HG02973 (cell line): ENCODE results near the gene CRB3.
A peak's percentile ranks its signal among the peaks of the same experiment; 100 is the strongest.

Experiments used
- ATAC-seq: cut with Tn5 transposase; IDR thresholded peaks from one replicate; pipeline ENCODE4 v1.9.1; 2021; ENCODE audit warnings: moderate library complexity; ENCODE audit not compliant: unreplicated experiment

The CRB3 gene

GRCh38 chr19:6431891-6432290 lies 32.2 kb upstream of the CRB3 start:
- no peak for ATAC-seq

GRCh38 chr19:6433165-6433564 lies 30.9 kb upstream of the CRB3 start:
- ATAC-seq: no peak

GRCh38 chr19:6433663-6434062 lies 30.4 kb upstream of the CRB3 start, which contains the start of gene SLC25A41:
Gene SLC25A41, minus strand, starts transcription at chr19:6433763. Its CDS starts 70 bp downstream, at chr19:6433693.
- no peak for ATAC-seq

GRCh38 chr19:6439743-6440142 lies 24.3 kb upstream of the CRB3 start:
- no peak for ATAC-seq

GRCh38 chr19:6440905-6441304 lies 23.2 kb upstream of the CRB3 start:
- ATAC-seq: no peak

- ATAC-seq: no peak
These were observed 21.9 kb upstream of the CRB3 start for GRCh38 chr19:6442087-6442688.

- no peak for ATAC-seq
These were observed 20.1 kb upstream of the CRB3 start for GRCh38 chr19:6443986-6444385.

GRCh38 chr19:6446452-6446851 lies 17.6 kb upstream of the CRB3 start:
- no peak for ATAC-seq

- ATAC-seq: no peak
These were observed 16.0 kb upstream of the CRB3 start for GRCh38 chr19:6448045-6448444.

- ATAC-seq: no peak
These were observed 13.9 kb upstream of the CRB3 start for GRCh38 chr19:6450166-6450565.

GRCh38 chr19:6451583-6452222 lies 12.4 kb upstream of the CRB3 start:
- no peak for ATAC-seq

GRCh38 chr19:6452223-6452614 lies 11.9 kb upstream of the CRB3 start:
- no peak for ATAC-seq

GRCh38 chr19:6452899-6453298 lies 11.2 kb upstream of the CRB3 start:
- no peak for ATAC-seq

- ATAC-seq: no peak
These were observed 10.0 kb upstream of the CRB3 start for GRCh38 chr19:6453951-6454565.

GRCh38 chr19:6455924-6456323 lies 8.1 kb upstream of the CRB3 start:
- no peak for ATAC-seq

GRCh38 chr19:6457958-6458694 lies 5.9 kb upstream of the CRB3 start:
- no peak for ATAC-seq

GRCh38 chr19:6458695-6459261 lies 5.3 kb upstream of the CRB3 start:
- no peak for ATAC-seq

GRCh38 chr19:6459262-6460098 lies 4.6 kb upstream of the CRB3 start, which contains the start of gene SLC25A23:
Gene SLC25A23, minus strand, starts transcription at chr19:6459792. Its CDS starts 164 bp downstream, at chr19:6459628.
- ATAC-seq: peak; percentile 34

- peak; percentile 67 for ATAC-seq
These were observed 3.8 kb upstream of the CRB3 start for GRCh38 chr19:6460099-6460884.

- ATAC-seq: no peak
These were observed 935 bp downstream of the CRB3 start for GRCh38 chr19:6465006-6465405.
